HK-2 (cell line): ENCODE measurements around the gene SERPINB10.

ENCODE experiments used
- DNase-seq: peaks from one replicate; pipeline ENCODE4 v3.0.0-alpha.2; 2018; ENCODE audit not compliant: unreplicated experiment

SERPINB10 gene

DNA sequence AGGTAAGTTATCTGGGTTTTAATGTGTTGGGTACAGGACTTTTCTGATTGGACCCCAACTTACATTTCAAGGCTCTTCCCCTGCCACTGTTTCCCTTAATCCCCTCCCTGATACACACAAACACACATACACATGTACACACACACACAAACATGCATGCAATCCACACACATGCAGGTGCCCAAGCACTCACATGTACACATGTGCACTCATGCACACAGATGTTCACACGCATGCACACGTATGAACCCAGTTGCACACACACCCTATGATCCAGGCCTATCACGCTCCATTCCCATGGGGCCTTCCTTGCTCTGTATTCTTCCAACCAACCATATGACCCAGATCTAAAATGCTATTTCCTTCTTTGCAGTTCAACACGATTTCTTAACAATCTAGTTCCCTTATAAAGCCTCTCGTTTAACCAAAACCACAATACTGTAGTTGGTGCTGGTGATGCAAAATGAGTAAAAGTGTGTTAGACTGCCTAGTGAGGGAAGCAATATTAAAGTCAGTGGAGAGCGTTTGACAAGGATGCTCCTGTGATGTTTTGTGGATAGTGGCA is 73.2 kb downstream of the SERPINB10 start:
- DNase-seq: no peak

DNA sequence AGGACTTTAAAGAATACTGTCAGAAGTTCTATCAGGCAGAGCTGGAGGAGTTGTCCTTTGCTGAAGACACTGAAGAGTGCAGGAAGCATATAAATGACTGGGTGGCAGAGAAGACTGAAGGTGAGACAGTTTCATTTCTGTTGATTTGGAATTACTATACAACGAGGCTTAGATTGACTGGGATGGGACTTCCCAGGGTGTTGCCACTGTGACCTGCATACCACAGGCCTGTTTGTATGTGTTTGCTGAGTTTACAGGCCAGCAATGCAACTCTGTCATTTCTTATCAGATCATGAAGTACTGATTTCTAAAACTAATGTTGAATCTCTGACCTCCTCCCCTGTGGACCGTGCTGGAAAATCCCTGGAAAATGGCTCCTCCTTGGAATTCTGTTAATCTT is 74.0 kb downstream of the SERPINB10 start:
- no peak for DNase-seq

DNA sequence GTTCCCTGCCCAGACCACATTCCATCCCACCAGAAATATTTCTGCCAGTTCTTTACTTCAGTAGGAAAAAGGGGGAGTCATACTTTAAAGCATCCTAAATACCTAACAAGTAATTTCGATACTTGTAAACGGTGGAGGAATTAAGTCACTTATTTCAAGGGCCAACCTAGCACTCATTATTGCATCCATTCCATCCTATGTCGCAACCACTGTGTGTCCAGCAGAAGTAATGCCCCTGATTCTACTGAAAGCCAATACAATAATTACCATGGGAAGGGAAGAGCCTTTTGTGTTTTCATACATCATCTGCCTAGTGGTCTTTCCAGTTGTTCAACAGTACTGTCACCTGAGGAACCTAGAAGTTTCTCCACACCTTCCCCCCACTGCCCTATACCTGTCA is 74.6 kb downstream of the SERPINB10 start:
- no peak for DNase-seq
